NCI-H2029 treated with DMSO at 0.1 percent for 48 hours (cell line): Measurements from ENCODE around the gene GGCX.
"Not testable (repeated sequence)": the region's sequence is repeated elsewhere in the genome, so short reads cannot be mapped to it uniquely, and the experiment has no call there.

Source experiments
- DNase-seq: peaks from one replicate; lab custom pipeline; 2025; lab: John Stamatoyannopoulos, UW

GGCX gene

GRCh38 chr2:85561280-85562212, at the start of gene GGCX:
Gene GGCX (minus strand): TSS chr2:85561493. CDS start chr2:85561428, 65 bp downstream.
- DNase-seq = peak; percentile 60

GRCh38 chr2:85607268-85608215, 46.2 kb upstream of the GGCX start:
- no peak for DNase-seq

GRCh38 chr2:85606116-85606455, 44.8 kb upstream of the GGCX start:
- no peak for DNase-seq

GRCh38 chr2:85605406-85606115, 44.3 kb upstream of the GGCX start:
- DNase-seq = no peak

- no peak for DNase-seq
These were observed 43.5 kb upstream of the GGCX start for GRCh38 chr2:85604568-85605339.

GRCh38 chr2:85604133-85604444, 42.8 kb upstream of the GGCX start:
- DNase-seq = not testable (repeated sequence)

- DNase-seq = peak; percentile 25
These were observed 41.4 kb upstream of the GGCX start, which contains the start of gene TMEM150A for GRCh38 chr2:85602476-85603234. Gene TMEM150A (minus strand): TSS chr2:85602698. CDS start chr2:85601948, 750 bp downstream.

GRCh38 chr2:85601771-85602475, 40.6 kb upstream of the GGCX start:
- no peak for DNase-seq

GRCh38 chr2:85600951-85601770, 39.9 kb upstream of the GGCX start:
- DNase-seq = no peak

GRCh38 chr2:85600235-85600575, 38.9 kb upstream of the GGCX start:
- no peak for DNase-seq

- no peak for DNase-seq
These were observed 38.4 kb upstream of the GGCX start for GRCh38 chr2:85599468-85600234.

GRCh38 chr2:85598594-85599340, 37.5 kb upstream of the GGCX start:
- no peak for DNase-seq

GRCh38 chr2:85597241-85597640, 35.9 kb upstream of the GGCX start:
- DNase-seq = no peak

- no peak for DNase-seq
These were observed 35.3 kb upstream of the GGCX start for GRCh38 chr2:85596486-85597143.

- no peak for DNase-seq
These were observed 34.7 kb upstream of the GGCX start for GRCh38 chr2:85596026-85596333.

GRCh38 chr2:85595301-85596025, 34.2 kb upstream of the GGCX start, which contains the start of gene RNF181:
Gene RNF181 (plus strand): TSS chr2:85595745. CDS start chr2:85595764, 19 bp downstream.
- peak; percentile 94 for DNase-seq
